Measurements from ENCODE around the gene GFY.

- TF ChIP-seq CTCF (IDR thresholded peaks at IDR 0.05): no peak
- TF ChIP-seq POLR2A (IDR thresholded peaks at IDR 0.05): peak in 1 of 4 donors; percentile 33
Observed at GRCh38 chr19:49442771-49443365, 17.7 kb downstream of the GFY start.
